RWPE2 (cell line): Measurements from ENCODE around the gene WASF2.
"Not testable (repeated sequence)": the region's sequence is repeated elsewhere in the genome, so short reads cannot be mapped to it uniquely, and the experiment has no call there.

Experiments used
- ATAC-seq: fragments of 200-7000 bp; cut with Tn5 transposase; 3 replicates; pipeline ENCODE4 v1.9.1; 2021; ENCODE audit warnings: low read depth
- DNase-seq: peaks from one replicate; pipeline ENCODE4 v3.0.0-alpha.2; 2020; ENCODE audit warnings: low spot score
- H3K27ac ChIP-seq: fragments of 450-650 bp; 2 replicates; pipeline ENCODE4 v1.5.1; 2017; ENCODE audit warnings: mild to moderate bottlenecking; ENCODE audit not compliant: poor library complexity, severe bottlenecking
- H3K27me3 ChIP-seq: fragments of 250-450 bp; sonication (Bioruptor Pico); 2 replicates; pipeline ENCODE4 v1.5.1; 2021; ENCODE audit warnings: mild to moderate bottlenecking, moderate library complexity; ENCODE audit not compliant: insufficient read depth, poor library complexity, severe bottlenecking
- H3K36me3 ChIP-seq: fragments of 250-450 bp; sonication (Bioruptor Pico); 2 replicates; pipeline ENCODE4 v1.5.1; 2020; ENCODE audit warnings: low read depth, mild to moderate bottlenecking, moderate library complexity
- H3K4me1 ChIP-seq: fragments of 250-450 bp; sonication (Bioruptor Pico); 2 replicates; pipeline ENCODE4 v1.5.1; 2021; ENCODE audit warnings: mild to moderate bottlenecking, moderate library complexity; ENCODE audit not compliant: insufficient read depth, poor library complexity, severe bottlenecking
- H3K4me3 ChIP-seq: fragments of 250-450 bp; sonication (Bioruptor Pico); 2 replicates; pipeline ENCODE4 v1.5.1; 2021; ENCODE audit warnings: mild to moderate bottlenecking, moderate library complexity; ENCODE audit not compliant: severe bottlenecking
- H3K9me3 ChIP-seq: fragments of 250-450 bp; sonication (Bioruptor Pico); 2 replicates; pipeline ENCODE4 v1.5.1; 2021; ENCODE audit warnings: mild to moderate bottlenecking, moderate library complexity; ENCODE audit not compliant: severe bottlenecking
- CTCF ChIP-seq: fragments of 450-650 bp; IDR thresholded peaks from one replicate; pipeline ENCODE4 v1.5.1; 2017; ENCODE audit warnings: mild to moderate bottlenecking, moderate library complexity; ENCODE audit not compliant: poor library complexity, severe bottlenecking

Gene WASF2

GRCh38 chr1:27392778-27393635, 97.0 kb downstream of the WASF2 start:
- TF ChIP-seq CTCF = peak; percentile 30
- H3K27me3 ChIP-seq = no peaks in the 10 kb centered on the region
- H3K27ac ChIP-seq = peak overlapping the region; percentile 58
- H3K36me3 ChIP-seq = no peaks in the 10 kb centered on the region
- no peak for ATAC-seq
- no peak for DNase-seq
- no peaks in the 10 kb centered on the region for H3K9me3 ChIP-seq
- H3K4me3 ChIP-seq = peak overlapping the region; percentile 92
- H3K4me1 ChIP-seq = peaks cover 8% of the 10 kb centered on the region

GRCh38 chr1:27392096-27392777, 97.7 kb downstream of the WASF2 start, which contains the start of gene GPR3:
Gene GPR3 (plus strand): TSS chr1:27392622. CDS start chr1:27393799, 1,177 bp downstream.
- H3K4me1 ChIP-seq = peaks cover 8% of the 10 kb centered on the region
- peak within 1 kb of the TSS; percentile 58 for H3K27ac ChIP-seq
- H3K27me3 ChIP-seq = no peaks in the 10 kb centered on the region
- peak; percentile 86 for TF ChIP-seq CTCF
- no peaks in the 10 kb centered on the region for H3K9me3 ChIP-seq
- ATAC-seq (peak; percentile 82), DNase-seq (peak; percentile 90)
- H3K36me3 ChIP-seq = no peaks in the 10 kb centered on the region
- peak within 1 kb of the TSS; percentile 92 for H3K4me3 ChIP-seq

GRCh38 chr1:27391511-27392095, 98.4 kb downstream of the WASF2 start:
- Histone ChIP-seq H3K27ac (peak overlapping the region; percentile 58), H3K27me3 (no peaks in the 10 kb centered on the region), H3K9me3 (no peaks in the 10 kb centered on the region), H3K4me3 (peak overlapping the region; percentile 92), H3K36me3 (no peaks in the 10 kb centered on the region), H3K4me1 (peaks cover 8% of the 10 kb centered on the region)
- DNase-seq (no peak), ATAC-seq (no peak)
- TF ChIP-seq CTCF = no peak

- no peaks in the 10 kb centered on the region for H3K27me3 ChIP-seq
- no peaks in the 10 kb centered on the region for H3K9me3 ChIP-seq
- H3K36me3 ChIP-seq = no peaks in the 10 kb centered on the region
- no peak overlapping the region for H3K27ac ChIP-seq
- TF ChIP-seq CTCF = peak; percentile 88
- ATAC-seq (0 out of 3 replicates have a peak, but pooled peaks have one; percentile 22), DNase-seq (no peak)
- H3K4me1 ChIP-seq = peaks cover 5% of the 10 kb centered on the region
- no peak overlapping the region for H3K4me3 ChIP-seq
Measured at GRCh38 chr1:27388337-27389005, 101.5 kb downstream of the WASF2 start.

GRCh38 chr1:27384797-27385196, 105.2 kb downstream of the WASF2 start:
- not testable (repeated sequence) for H3K27ac ChIP-seq, H3K4me1 ChIP-seq, H3K27me3 ChIP-seq, H3K9me3 ChIP-seq, DNase-seq, H3K36me3 ChIP-seq, H3K4me3 ChIP-seq, ATAC-seq
